Measurements from ENCODE around the gene KLHL35.

KLHL35 gene

GRCh38 chr11:75402002-75402773 lies 30.8 kb downstream of the KLHL35 start:
- TF ChIP-seq POLR2AphosphoS5 (IDR thresholded peaks at IDR 0.05; ENCODE audit: low read depth, low read length) (peak; percentile 26), FOXP2 (optimal IDR thresholded peaks at IDR 0.05; ENCODE audit: borderline replicate concordance, extremely low read depth, extremely low read length, insufficient read depth) (no peak), REST (IDR thresholded peaks at IDR 0.05; ENCODE audit: insufficient read depth in 1 of 2, low read depth in 2 of 2, low read length in 2 of 2) (no peak), SIN3A (IDR thresholded peaks at IDR 0.05; ENCODE audit: borderline replicate concordance, insufficient read depth, low read length) (no peak)

DNA sequence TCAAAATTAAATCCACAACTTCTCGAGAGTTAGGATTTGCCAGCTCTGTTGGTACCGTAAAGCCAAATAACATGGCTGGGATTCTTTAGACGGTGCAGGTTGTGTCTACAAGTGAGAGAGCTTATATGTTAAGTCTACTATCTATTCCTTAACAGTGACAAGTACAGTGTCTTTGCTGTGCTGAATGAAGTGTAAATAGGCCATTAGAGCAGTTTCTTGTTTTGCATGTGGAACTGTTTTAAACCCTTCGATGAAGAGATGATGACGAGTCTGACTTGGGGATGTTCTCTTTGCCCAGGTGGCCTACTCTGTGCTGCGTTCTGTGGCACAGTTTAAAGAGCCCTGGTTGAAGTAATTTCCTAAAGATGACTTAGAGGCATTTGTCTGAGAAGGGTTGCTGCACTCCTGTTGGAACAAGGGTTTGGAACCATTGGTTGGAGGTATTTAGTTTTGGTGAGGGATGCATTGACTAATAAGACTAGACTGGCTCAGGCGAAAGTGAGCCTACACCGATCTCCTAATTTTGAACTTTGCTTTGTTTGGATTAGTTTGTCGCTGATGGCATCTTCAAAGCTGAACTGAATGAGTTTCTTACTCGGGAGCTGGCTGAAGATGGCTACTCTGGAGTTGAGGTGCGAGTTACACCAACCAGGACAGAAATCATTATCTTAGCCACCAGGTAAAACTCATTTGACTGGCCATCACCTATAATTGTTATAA lies 32.7 kb downstream of the KLHL35 start:
- TF ChIP-seq TAF1 (IDR thresholded peaks at IDR 0.05; ENCODE audit: borderline replicate concordance, insufficient read depth, low read length): no peak
- peak; percentile 69; the same call in 1 of the 2 replicates for TF ChIP-seq SIN3A (IDR thresholded peaks at IDR 0.05; ENCODE audit: borderline replicate concordance, insufficient read depth, low read length)
- TF ChIP-seq POLR2AphosphoS5 (IDR thresholded peaks at IDR 0.05; ENCODE audit: low read depth, low read length): peak; percentile 44

GRCh38 chr11:75399344-75400145 lies 33.5 kb downstream of the KLHL35 start, which contains the start of gene RPS3:
RPS3 (plus strand) TSS chr11:75399518; CDS start chr11:75399548, 30 bp downstream.
- TF ChIP-seq SIN3A (IDR thresholded peaks at IDR 0.05; ENCODE audit: borderline replicate concordance, insufficient read depth, low read length): peak; percentile 32; the same call in 1 of the 2 replicates
- peak; percentile 99 for TF ChIP-seq POLR2AphosphoS5 (IDR thresholded peaks at IDR 0.05; ENCODE audit: low read depth, low read length)
- no peak for TF ChIP-seq FOXP2 (optimal IDR thresholded peaks at IDR 0.05; ENCODE audit: borderline replicate concordance, extremely low read depth, extremely low read length, insufficient read depth)
- TF ChIP-seq REST (IDR thresholded peaks at IDR 0.05; ENCODE audit: insufficient read depth in 1 of 2, low read depth in 2 of 2, low read length in 2 of 2): peak; percentile 43 to 77; a peak in 3 of 4 replicates
- peak; percentile 100 for TF ChIP-seq TAF1 (IDR thresholded peaks at IDR 0.05; ENCODE audit: borderline replicate concordance, insufficient read depth, low read length)

DNA sequence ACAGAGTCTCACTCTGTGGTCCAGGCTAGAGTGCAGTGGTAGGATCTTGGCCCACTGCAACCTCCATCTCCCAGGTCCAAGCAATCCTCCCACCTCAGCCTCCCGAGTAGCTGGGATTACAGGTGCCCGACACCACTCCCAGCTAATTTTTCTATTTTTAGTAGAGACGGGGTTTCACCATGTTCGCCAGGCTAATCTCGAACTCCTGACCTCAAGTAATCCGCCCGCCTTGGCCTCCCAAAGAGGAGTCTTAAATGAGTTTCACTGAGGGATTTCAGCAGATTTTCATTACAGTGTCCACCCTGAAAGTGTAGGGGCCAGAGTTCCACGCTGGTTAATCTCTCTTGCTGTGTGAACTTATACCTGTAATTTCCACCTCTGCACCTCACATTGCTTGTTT lies 34.1 kb downstream of the KLHL35 start:
- TF ChIP-seq SIN3A (IDR thresholded peaks at IDR 0.05; ENCODE audit: borderline replicate concordance, insufficient read depth, low read length) (no peak), REST (IDR thresholded peaks at IDR 0.05; ENCODE audit: insufficient read depth in 1 of 2, low read depth in 2 of 2, low read length in 2 of 2) (no peak), TAF1 (IDR thresholded peaks at IDR 0.05; ENCODE audit: borderline replicate concordance, insufficient read depth, low read length) (no peak)

GRCh38 chr11:75394085-75394840 lies 38.7 kb downstream of the KLHL35 start:
- no peak for TF ChIP-seq FOXP2 (optimal IDR thresholded peaks at IDR 0.05; ENCODE audit: borderline replicate concordance, extremely low read depth, extremely low read length, insufficient read depth)
- no peak for TF ChIP-seq POLR2AphosphoS5 (IDR thresholded peaks at IDR 0.05; ENCODE audit: low read depth, low read length)
- no peak for TF ChIP-seq REST (IDR thresholded peaks at IDR 0.05; ENCODE audit: insufficient read depth in 1 of 2, low read depth in 2 of 2, low read length in 2 of 2)

Data from PFSK-1 (cell line).